GM12864 (cell line): ENCODE results near the gene P2RY1.
"Not testable (repeated sequence)": the region's sequence is repeated elsewhere in the genome, so short reads cannot be mapped to it uniquely, and the experiment has no call there.

Experiments
- DNase-seq: peaks from one replicate; pipeline ENCODE4 v3.0.0-alpha.2; 2011; ENCODE audit warnings: low read depth
- H3K4me3 ChIP-seq: 2 replicates; pipeline ENCODE4 v1.5.1; 2011; ENCODE audit warnings: mild to moderate bottlenecking, low read depth, low read length, control low read depth
- TF ChIP-seq, protein P1 (sequence below): IDR thresholded peaks from 2 replicates; pipeline ENCODE4 v1.5.1; 2011; ENCODE audit warnings: low read depth, mild to moderate bottlenecking, moderate library complexity, low read length, control low read depth, inconsistent platforms; ENCODE audit errors: missing control alignments

Gene P2RY1

DNA sequence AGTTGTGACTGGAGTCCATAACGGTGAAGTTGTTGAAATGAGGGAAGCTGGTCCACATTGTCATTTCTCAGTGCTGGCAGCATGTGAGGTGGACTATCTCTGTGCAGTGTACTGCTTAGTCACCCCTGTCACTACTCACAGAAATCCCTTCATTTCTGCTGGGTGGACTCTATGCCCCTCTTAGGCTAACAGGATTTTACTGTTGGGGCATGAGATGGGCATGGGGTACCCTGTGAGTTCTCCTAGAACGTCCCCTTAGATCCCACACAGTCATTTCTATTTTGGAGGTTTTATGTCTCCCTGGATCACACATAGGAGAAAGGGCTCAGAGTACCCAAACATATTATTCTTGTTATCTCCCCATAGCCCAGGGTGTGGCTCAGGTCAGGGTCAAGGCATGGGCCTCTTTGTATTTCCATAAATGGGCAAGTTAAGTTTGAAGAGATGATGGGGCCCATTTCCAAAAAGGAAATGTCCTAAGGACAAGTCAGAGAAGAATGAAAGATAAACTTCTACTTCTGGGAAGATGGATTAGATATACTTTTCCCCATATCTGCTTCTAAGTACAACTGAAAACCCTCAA is 15.2 kb downstream of the P2RY1 start:
- DNase-seq: no peak
- no peak overlapping the region for H3K4me3 ChIP-seq
- TF ChIP-seq, protein P1, sequence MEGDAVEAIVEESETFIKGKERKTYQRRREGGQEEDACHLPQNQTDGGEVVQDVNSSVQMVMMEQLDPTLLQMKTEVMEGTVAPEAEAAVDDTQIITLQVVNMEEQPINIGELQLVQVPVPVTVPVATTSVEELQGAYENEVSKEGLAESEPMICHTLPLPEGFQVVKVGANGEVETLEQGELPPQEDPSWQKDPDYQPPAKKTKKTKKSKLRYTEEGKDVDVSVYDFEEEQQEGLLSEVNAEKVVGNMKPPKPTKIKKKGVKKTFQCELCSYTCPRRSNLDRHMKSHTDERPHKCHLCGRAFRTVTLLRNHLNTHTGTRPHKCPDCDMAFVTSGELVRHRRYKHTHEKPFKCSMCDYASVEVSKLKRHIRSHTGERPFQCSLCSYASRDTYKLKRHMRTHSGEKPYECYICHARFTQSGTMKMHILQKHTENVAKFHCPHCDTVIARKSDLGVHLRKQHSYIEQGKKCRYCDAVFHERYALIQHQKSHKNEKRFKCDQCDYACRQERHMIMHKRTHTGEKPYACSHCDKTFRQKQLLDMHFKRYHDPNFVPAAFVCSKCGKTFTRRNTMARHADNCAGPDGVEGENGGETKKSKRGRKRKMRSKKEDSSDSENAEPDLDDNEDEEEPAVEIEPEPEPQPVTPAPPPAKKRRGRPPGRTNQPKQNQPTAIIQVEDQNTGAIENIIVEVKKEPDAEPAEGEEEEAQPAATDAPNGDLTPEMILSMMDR: no peak

DNA sequence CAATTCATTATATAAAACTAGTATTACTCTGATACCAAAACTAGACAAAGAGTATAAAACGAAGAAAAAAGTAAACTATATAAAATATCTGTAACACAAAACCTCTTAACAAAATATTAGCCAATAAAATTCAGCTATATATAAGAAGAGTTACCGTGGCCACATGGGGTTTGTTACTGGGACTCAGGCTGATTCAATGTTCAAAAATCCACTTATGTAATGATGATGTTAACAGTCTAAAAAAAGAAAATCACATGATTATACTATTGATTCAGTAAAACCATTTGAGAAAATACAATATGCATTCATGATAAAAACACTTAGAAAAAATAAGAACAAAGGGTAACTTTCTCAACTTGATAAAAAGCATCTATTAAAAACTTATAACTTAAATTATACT is 18.3 kb downstream of the P2RY1 start:
- no peak overlapping the region for H3K4me3 ChIP-seq
- DNase-seq: no peak
- TF ChIP-seq, protein P1: no peak

DNA sequence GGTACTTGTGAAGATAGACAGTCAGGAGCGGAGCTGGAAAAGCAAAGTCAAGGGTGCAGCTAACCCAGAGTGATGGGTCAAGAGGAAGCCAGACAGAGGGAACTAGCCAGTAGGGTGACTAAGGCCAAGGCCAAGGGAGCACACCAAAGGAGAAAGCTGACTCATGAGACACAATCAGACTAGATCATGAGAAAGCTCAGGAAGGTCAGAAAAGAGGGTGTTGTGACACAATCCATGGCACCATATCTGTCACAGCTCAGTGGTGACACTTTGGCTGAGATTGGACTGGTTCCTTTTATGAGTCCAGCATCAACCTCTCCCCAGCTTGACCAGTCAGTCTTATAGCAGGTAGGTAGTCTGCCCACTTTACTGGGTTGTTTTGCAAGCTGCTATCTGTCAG is 22.2 kb downstream of the P2RY1 start:
- no peak overlapping the region for H3K4me3 ChIP-seq
- DNase-seq: no peak
- TF ChIP-seq, protein P1: no peak

DNA sequence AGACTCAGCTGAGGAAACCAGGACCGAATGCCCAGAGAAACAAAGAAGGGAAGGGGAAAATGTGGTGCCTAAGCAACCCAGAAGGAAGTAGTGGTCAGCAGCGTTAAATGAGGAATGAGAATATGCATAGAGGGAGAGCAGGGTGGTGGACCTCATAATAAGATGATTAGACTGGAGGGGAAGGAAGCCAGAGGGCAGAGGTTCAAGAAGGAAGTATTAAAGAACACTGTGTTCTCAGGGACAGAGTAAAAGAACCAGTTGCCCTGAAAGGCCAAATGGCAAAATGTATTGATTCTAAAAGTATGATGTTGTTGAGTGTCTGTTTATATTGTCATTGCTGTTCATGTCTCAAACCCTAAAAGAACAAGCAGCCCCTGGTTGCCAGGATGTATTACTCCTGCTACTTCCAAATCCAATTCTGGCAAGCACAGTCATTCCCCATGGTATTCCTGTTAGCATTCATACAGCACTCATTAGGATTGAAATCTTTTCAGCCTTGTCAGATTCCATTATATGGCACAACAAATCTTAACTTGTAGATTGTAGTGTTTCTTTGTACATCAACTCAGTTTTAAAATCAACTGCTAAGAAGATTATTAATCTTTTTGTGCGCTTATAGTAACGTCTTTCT is 23.4 kb downstream of the P2RY1 start:
- no peak for DNase-seq
- H3K4me3 ChIP-seq: no peak overlapping the region
- TF ChIP-seq, protein P1: no peak

DNA sequence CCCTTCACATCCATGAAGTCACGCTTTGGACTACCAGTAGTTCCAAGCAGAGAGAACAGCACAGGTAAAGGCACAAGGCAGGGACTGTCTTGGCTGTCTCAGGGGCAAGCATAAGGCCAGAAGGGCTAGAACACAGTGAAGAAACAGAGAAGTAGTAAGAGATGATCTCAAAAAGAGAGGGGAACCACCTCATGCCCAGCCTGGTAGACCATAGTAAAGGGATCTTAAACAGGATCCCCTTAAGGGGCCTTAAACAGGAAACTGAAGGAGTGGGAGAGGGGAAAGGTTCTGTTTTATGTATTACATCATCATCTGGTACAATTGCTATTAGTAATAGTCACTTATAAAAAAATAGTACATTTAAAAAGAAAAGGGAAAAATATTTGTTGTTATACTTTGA is 25.8 kb downstream of the P2RY1 start:
- TF ChIP-seq, protein P1: no peak
- H3K4me3 ChIP-seq: no peak overlapping the region
- DNase-seq: no peak

DNA sequence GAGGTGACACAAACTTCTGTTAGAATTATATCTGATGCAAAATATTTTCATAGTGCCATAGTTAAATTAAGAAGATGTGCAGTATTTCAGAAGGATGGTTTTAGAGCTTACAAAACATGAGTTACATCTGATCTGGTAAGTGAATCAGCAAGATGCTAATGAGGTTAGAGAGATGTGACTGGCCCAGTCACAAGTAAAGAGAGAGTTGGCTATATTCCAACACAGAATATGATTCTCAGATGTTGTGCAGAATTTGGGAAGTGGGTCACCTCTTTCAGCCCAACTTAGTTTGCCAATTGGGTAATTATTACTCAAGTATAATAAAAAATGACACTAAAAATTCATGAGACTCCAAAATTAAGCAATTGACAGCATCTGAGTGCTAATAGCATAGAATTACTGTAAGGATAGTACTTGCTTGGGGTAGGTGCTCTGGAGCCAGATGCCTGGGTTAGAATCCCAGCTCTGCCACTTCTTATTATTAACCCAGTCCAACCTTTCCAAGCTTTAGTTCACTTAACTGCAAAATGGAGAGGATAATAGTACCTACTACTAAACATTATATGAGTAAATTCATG is 30.8 kb downstream of the P2RY1 start:
- TF ChIP-seq, protein P1: no peak
- H3K4me3 ChIP-seq: no peak overlapping the region
- no peak for DNase-seq

DNA sequence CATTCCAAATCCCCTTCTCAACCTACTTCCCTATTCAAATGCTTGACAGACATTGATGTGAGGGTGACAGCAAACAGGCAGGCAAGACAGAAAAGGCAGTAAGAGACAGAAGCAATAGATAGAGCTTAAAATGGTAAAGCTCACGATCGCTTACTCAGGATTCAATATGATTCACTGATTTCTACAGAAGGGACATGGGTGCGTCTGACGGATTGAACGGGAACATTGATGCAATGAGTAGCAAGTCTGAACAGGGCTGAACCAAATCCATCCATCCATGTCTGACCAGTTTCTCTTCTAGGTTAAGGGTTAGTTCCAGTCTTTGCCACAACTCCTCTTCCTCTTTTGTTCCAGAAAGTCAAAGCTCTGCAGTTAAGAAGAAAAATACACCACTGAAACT is 35.1 kb downstream of the P2RY1 start:
- TF ChIP-seq, protein P1: no peak
- no peak for DNase-seq
- H3K4me3 ChIP-seq: no peak overlapping the region

DNA sequence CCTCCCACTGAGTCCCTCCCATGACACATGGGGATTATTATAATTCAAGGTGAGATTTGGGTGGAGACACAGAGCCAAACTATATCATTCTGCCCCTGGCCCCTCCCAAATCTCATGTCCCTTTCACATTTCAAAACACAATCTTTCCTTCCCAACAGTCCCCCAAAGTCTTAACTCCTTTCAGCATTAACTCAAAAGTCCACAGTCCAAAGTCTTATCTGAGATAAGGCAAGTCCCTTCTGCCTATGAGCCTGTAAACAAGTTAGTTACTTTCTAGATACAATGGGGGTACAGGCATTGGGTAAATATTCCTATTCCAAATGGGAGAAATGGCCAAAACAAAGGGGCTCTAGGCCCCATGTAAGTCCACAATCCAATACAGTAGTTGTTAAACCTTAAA is 38.4 kb downstream of the P2RY1 start:
- H3K4me3 ChIP-seq: not testable (repeated sequence)

More for the DNA sequence above, 38.4 kb downstream of the P2RY1 start:
- not testable (repeated sequence) for DNase-seq
